ENCODE measurements around the gene KLK14. TPM values are rescaled to one million over a fixed set of nuclear protein-coding genes. Genes with fewer than 3 reads are reported as not detected.

KLK14 gene
- total and polyA plus RNA-seq, 10 of the 15 experiments (the other 5 are each of a cell fraction or from before 2014, with no cell fraction given) = not detected

DNA sequence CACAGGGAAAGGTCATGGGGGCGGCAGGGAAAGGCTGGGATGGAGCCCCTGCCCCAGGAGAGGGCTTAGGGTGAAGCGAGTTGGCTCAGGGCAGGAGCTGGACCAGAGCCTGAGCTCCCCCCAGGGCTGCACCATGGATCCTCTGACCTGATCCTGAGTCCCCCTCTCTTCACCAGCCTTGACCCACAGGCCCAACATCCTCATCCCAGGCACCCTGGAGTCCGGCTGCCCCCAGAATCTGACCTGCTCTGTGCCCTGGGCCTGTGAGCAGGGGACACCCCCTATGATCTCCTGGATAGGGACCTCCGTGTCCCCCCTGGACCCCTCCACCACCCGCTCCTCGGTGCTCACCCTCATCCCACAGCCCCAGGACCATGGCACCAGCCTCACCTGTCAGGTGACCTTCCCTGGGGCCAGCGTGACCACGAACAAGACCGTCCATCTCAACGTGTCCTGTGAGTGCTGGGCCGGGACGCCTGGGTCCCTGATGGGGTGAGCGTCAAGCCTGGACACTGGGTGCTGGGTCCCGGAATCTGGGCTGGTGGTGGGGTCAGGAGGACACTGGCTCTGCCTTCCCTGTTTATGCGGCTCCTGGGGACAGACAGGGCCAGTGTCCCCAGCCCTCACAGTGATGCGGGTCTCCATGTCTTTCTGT lies 42.9 kb upstream of the KLK14 start:
- no peak overlapping the region for H3K27ac ChIP-seq (ENCODE audit: control insufficient read depth, insufficient read depth)
- SMC1A ChIA-PET (ENCODE audit: uncharacterized antibody, unreplicated experiment) = no interaction called here

More for the DNA sequence above, 42.9 kb upstream of the KLK14 start:
- no peaks in the 10 kb centered on the region for H3K79me2 ChIP-seq (ENCODE audit: control insufficient read depth, insufficient read depth, low read length)
- H3K4me3 ChIP-seq = no peak overlapping the region
- no peaks in the 10 kb centered on the region; a peak in 1 of 4 replicates for H3K27me3 ChIP-seq (replicated peaks in 1 of 2; ENCODE audit: control insufficient read depth in 2 of 2, insufficient read depth in 2 of 2, low read length in 1 of 2)
- 35% methylated on average over 15 of the region's 16 CpGs for WGBS (ENCODE audit: insufficient coverage, insufficient replicate concordance, low lambda C conversion rate, missing lambda C conversion rate)
- in situ Hi-C loops (cut with MboI) = no loop called here
- no peak for TF ChIP-seq GABPA (IDR thresholded peaks at IDR 0.05; ENCODE audit: low read depth)
- TF ChIP-seq MEF2B (IDR thresholded peaks at IDR 0.05; ENCODE audit: partially characterized antibody, poor library complexity, severe bottlenecking) = no peak
- TF ChIP-seq, protein P1, sequence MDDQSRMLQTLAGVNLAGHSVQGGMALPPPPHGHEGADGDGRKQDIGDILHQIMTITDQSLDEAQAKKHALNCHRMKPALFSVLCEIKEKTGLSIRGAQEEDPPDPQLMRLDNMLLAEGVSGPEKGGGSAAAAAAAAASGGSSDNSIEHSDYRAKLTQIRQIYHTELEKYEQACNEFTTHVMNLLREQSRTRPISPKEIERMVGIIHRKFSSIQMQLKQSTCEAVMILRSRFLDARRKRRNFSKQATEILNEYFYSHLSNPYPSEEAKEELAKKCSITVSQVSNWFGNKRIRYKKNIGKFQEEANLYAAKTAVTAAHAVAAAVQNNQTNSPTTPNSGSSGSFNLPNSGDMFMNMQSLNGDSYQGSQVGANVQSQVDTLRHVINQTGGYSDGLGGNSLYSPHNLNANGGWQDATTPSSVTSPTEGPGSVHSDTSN (IDR thresholded peaks at IDR 0.05; ENCODE audit: insufficient replicate concordance, low read depth, low read length) = no peak
- TF ChIP-seq EGR1 (IDR thresholded peaks at IDR 0.05; ENCODE audit: borderline replicate concordance in 1 of 2, low read depth in 2 of 2, low read length in 2 of 2) = no peak
- TF ChIP-seq CBX3 (IDR thresholded peaks at IDR 0.05; ENCODE audit: borderline replicate concordance, low read depth) = no peak
- no peak for TF ChIP-seq PAX8 (IDR thresholded peaks at IDR 0.05)
- no peak for TF ChIP-seq ZNF24 (IDR thresholded peaks at IDR 0.05)
- TF ChIP-seq SPI1 (IDR thresholded peaks at IDR 0.05; ENCODE audit: borderline replicate concordance, insufficient read depth, low read depth, low read length) = no peak
- no peak for TF ChIP-seq SUPT20H (IDR thresholded peaks at IDR 0.05; ENCODE audit: borderline replicate concordance, control insufficient read depth, low read depth, low read length)
- no peak for TF ChIP-seq BRCA1 (IDR thresholded peaks at IDR 0.05; ENCODE audit: low read depth, low read length)
- no peak for TF ChIP-seq FOS (IDR thresholded peaks at IDR 0.05; ENCODE audit: borderline replicate concordance, extremely low read depth, insufficient read length)
- TF ChIP-seq, protein P2, sequence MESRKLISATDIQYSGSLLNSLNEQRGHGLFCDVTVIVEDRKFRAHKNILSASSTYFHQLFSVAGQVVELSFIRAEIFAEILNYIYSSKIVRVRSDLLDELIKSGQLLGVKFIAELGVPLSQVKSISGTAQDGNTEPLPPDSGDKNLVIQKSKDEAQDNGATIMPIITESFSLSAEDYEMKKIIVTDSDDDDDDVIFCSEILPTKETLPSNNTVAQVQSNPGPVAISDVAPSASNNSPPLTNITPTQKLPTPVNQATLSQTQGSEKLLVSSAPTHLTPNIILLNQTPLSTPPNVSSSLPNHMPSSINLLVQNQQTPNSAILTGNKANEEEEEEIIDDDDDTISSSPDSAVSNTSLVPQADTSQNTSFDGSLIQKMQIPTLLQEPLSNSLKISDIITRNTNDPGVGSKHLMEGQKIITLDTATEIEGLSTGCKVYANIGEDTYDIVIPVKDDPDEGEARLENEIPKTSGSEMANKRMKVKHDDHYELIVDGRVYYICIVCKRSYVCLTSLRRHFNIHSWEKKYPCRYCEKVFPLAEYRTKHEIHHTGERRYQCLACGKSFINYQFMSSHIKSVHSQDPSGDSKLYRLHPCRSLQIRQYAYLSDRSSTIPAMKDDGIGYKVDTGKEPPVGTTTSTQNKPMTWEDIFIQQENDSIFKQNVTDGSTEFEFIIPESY (IDR thresholded peaks at IDR 0.05) = no peak
- no peak for TF ChIP-seq HDAC6 (IDR thresholded peaks at IDR 0.05; ENCODE audit: unreplicated experiment)
- no peak for TF ChIP-seq BACH1 (IDR thresholded peaks at IDR 0.05; ENCODE audit: borderline replicate concordance)
- CTCF ChIA-PET = no interaction called here
- RAD21 ChIA-PET (ENCODE audit: unreplicated experiment) = no interaction called here
- no peaks in the 10 kb centered on the region for H4K20me1 ChIP-seq (ENCODE audit: control insufficient read depth, insufficient read depth)
- BruUV-seq (replicated peaks) = no TSS peak
- no peak for ATAC-seq
- DNase-seq (ENCODE audit: low read depth, low spot score) = no peak
- intact Hi-C loops (cut with micrococcal nuclease; ENCODE audit: unreplicated experiment) = no loop called here
- no peaks in the 10 kb centered on the region for H3K36me3 ChIP-seq (ENCODE audit: control insufficient read depth in 2 of 2, insufficient read depth in 2 of 2, low read length in 1 of 2)
- no peak overlapping the region for H3K9ac ChIP-seq (ENCODE audit: control insufficient read depth, insufficient read depth, low read length)
- FAIRE-seq = no peak
- H2AFZ ChIP-seq (ENCODE audit: control insufficient read depth, low read depth, low read length) = no peak overlapping the region
- no peak overlapping the region for H3K4me2 ChIP-seq (ENCODE audit: control insufficient read depth, insufficient read depth)
- no peaks in the 10 kb centered on the region for H3K9me3 ChIP-seq (replicated peaks; ENCODE audit: control insufficient read depth, insufficient read depth, low read length)
- POLR2A ChIA-PET = no interaction called here
- H3K4me1 ChIP-seq (ENCODE audit: control insufficient read depth, insufficient read depth, low read length) = peaks cover 5% of the 10 kb centered on the region; the same call in 1 of the 2 replicates
